Colonic mucosa (tissue), 4 donors: ENCODE results near the gene TMC6. TPM values are rescaled to one million over a fixed set of nuclear protein-coding genes. Genes with fewer than 3 reads are reported as not detected.

ENCODE experiments used
- DNase-seq: peaks from one replicate; pipeline ENCODE4 v3.0.0-alpha.2; 2020
- H3K27ac ChIP-seq: fragments of 200-600 bp; one replicate; pipeline ENCODE4 v1.8.0; 2021
- H3K27me3 ChIP-seq: fragments of 200-600 bp; one replicate; pipeline ENCODE4 v1.8.0; 2021
- H3K36me3 ChIP-seq: fragments of 200-600 bp; one replicate; pipeline ENCODE4 v1.8.0; 2021
- H3K4me1 ChIP-seq: fragments of 200-600 bp; one replicate; pipeline ENCODE4 v1.8.0; 2021; ENCODE audit warnings: mild to moderate bottlenecking
- H3K4me3 ChIP-seq: fragments of 200-600 bp; one replicate; pipeline ENCODE4 v1.8.0; 2021
- H3K9ac ChIP-seq, 2 donors: one replicate each; pipeline ENCODE4 v1.7.0; 2013; ENCODE audit warnings: control low read depth in 2 of 2, low read depth in 2 of 2, low read length in 2 of 2
- H3K9me3 ChIP-seq: fragments of 200-600 bp; one replicate; pipeline ENCODE4 v1.8.0; 2021
- CTCF ChIP-seq: fragments of 200-600 bp; IDR thresholded peaks from one replicate; pipeline ENCODE4 v1.8.0; 2022; ENCODE audit warnings: antibody characterized with exemption, mild to moderate bottlenecking
- intact Hi-C: fragments of 100-400 bp; cut with DNase I; formaldehyde crosslinking; loops from one replicate; pipeline ENCODE4 v1.14.1; 2022
- total RNA-seq, 2 donors: library from RNA; stranded (reverse); fragmentation: NEBNext Ultra II Directional in 1 of 2; extraction: Animal tissue kit (Norgen Biotek cat#: 25700) in 1 of 2; gene quantifications; one replicate each; pipeline ENCODE4 v1.2.1, GENCODE V29; 2021
- donor health status: healthy.
- donor health status: DM: no; HTN: no; CAD: no.
- donor health status: DM: no; HTN: no; CAD: no.

The TMC6 gene
- total RNA-seq, 2 donors from 2014 or later: 108 to 159 TPM

GRCh38 chr17:78112518-78113471 lies 15.8 kb downstream of the TMC6 start:
- TF ChIP-seq CTCF: peak; percentile 99
- no peak overlapping the region for H3K4me3 ChIP-seq
- no peaks in the 10 kb centered on the region for H3K9me3 ChIP-seq
- peak; percentile 86 for DNase-seq
- H3K27ac ChIP-seq: no peak overlapping the region
- peaks cover 3% of the 10 kb centered on the region for H3K36me3 ChIP-seq
- intact Hi-C loops: loop anchor here (2.0 to 5.0 kb wide), 2 partner anchors 65 to 138 kb away; no protein-coding TSS in a partner anchor
- H3K27me3 ChIP-seq: no peaks in the 10 kb centered on the region
- peak overlapping the region in 1 of 2 donors; percentile 47 for H3K9ac ChIP-seq
- H3K4me1 ChIP-seq: no peaks in the 10 kb centered on the region

- no peaks in the 10 kb centered on the region for H3K4me1 ChIP-seq
- no peaks in the 10 kb centered on the region for H3K9me3 ChIP-seq
- no peak overlapping the region for H3K9ac ChIP-seq
- no peak for DNase-seq
- no peak overlapping the region for H3K4me3 ChIP-seq
- intact Hi-C loops: loop anchor here (2.0 to 5.0 kb wide), 2 partner anchors 65 to 139 kb away; no protein-coding TSS in a partner anchor
- no peak for TF ChIP-seq CTCF
- no peaks in the 10 kb centered on the region for H3K27me3 ChIP-seq
- H3K27ac ChIP-seq: no peak overlapping the region
- peaks cover 3% of the 10 kb centered on the region for H3K36me3 ChIP-seq
Observed at GRCh38 chr17:78111727-78112517, 16.6 kb downstream of the TMC6 start.

- no peak for TF ChIP-seq CTCF
- no peaks in the 10 kb centered on the region for H3K27me3 ChIP-seq
- intact Hi-C loops: loop anchor here (5.0 kb wide), 1 partner anchor 66 kb away; no protein-coding TSS in a partner anchor
- no peak overlapping the region for H3K4me3 ChIP-seq
- no peak for DNase-seq
- peaks cover 3% of the 10 kb centered on the region for H3K36me3 ChIP-seq
- no peak overlapping the region for H3K27ac ChIP-seq
- no peaks in the 10 kb centered on the region for H3K4me1 ChIP-seq
- no peaks in the 10 kb centered on the region for H3K9me3 ChIP-seq
- H3K9ac ChIP-seq: no peak overlapping the region
Observed at GRCh38 chr17:78111016-78111726, 17.4 kb downstream of the TMC6 start.

- Histone ChIP-seq H3K36me3 (peaks cover 3% of the 10 kb centered on the region), H3K27ac (no peak overlapping the region), H3K4me1 (no peaks in the 10 kb centered on the region), H3K9me3 (no peaks in the 10 kb centered on the region), H3K4me3 (no peak overlapping the region), H3K9ac (no peak overlapping the region), H3K27me3 (no peaks in the 10 kb centered on the region)
- intact Hi-C loops: loop anchor here (5.0 kb wide), 1 partner anchor 67 kb away; no protein-coding TSS in a partner anchor
- DNase-seq: no peak
- TF ChIP-seq CTCF: no peak
Observed at GRCh38 chr17:78110363-78111015, 18.1 kb downstream of the TMC6 start.
